HCT116 (cell line): ENCODE measurements around the gene CCDC183. TPM values are rescaled to one million over a fixed set of nuclear protein-coding genes. Genes with fewer than 3 reads are reported as not detected.
"Not testable (repeated sequence)": the region's sequence is repeated elsewhere in the genome, so short reads cannot be mapped to it uniquely, and the experiment has no call there.

Experiments used
- ATAC-seq: fragments of 200-7000 bp; cut with Tn5 transposase; 2 replicates; pipeline ENCODE4 v1.9.1; 2020; ENCODE audit warnings: mild to moderate bottlenecking, moderate library complexity
- BruUV-seq: library from RNA; stranded (reverse); fragments of 400-500 nt; replicated peaks from 2 replicates; lab custom pipeline; 2021; lab: Mats Ljungman, UMichigan
- CTCF ChIA-PET: fragments of 300-600 bp; sonication (Branson Sonifier 250); formaldehyde crosslinking; loops from one replicate; lab custom pipeline; 2021; ENCODE audit warnings: antibody characterized with exemption; lab: Charles Lee
- POLR2A ChIA-PET: fragments of 300-600, 350-600 bp; sonication (Branson Sonifier 250); formaldehyde crosslinking; loops from one replicate; lab custom pipeline; 2021; ENCODE audit warnings: antibody characterized with exemption; lab: Charles Lee
- RAD21 ChIA-PET, 2 experiments: fragments of 300-600 bp; sonication (Branson Sonifier 250); formaldehyde crosslinking; loops; one replicate each; lab custom pipeline; 2023; ENCODE audit warnings: low total read pairs in 2 of 2; ENCODE audit not compliant: uncharacterized antibody in 2 of 2, unreplicated experiment in 2 of 2, low non-redundant PET in 1 of 2; lab: Charles Lee
- DNase-seq: peaks from one replicate; pipeline ENCODE4 v3.0.0-alpha.2; 2010; ENCODE audit warnings: low read depth, low spot score
- H2AFZ ChIP-seq: fragments of 200-600 bp; shearing (Covaris generic), sonication (generic); 2 replicates; pipeline ENCODE4 v1.6.1; 2017; ENCODE audit warnings: low read depth, mixed run types, mixed read lengths, antibody characterized with exemption, low read length; ENCODE audit not compliant: poor library complexity, severe bottlenecking
- H3K27ac ChIP-seq: 2 replicates; pipeline ENCODE4 v1.5.1; 2012; ENCODE audit warnings: low read depth, low read length
- H3K27me3 ChIP-seq: fragments of 200-600 bp; sonication (generic); 2 replicates; pipeline ENCODE4 v1.6.1; 2016; ENCODE audit warnings: mixed run types, low read length, mixed read lengths; ENCODE audit not compliant: insufficient read depth
- H3K36me3 ChIP-seq, 2 experiments: fragments of 200-500 bp in 1 of 2; fragments of 200-600 bp in 1 of 2; sonication (Bioruptor generic) in 1 of 2; sonication (generic) in 1 of 2; 2 replicates each; pipeline versions ENCODE4 v1.5.1 to v1.6.1; 2014 to 2016; ENCODE audit warnings: low read length in 2 of 2, inconsistent platforms in 1 of 2, mixed read lengths in 1 of 2, mixed run types in 1 of 2; ENCODE audit not compliant: insufficient read depth in 2 of 2, control insufficient read depth in 1 of 2
- H3K4me1 ChIP-seq, 2 experiments: fragments of 200-600 bp in 1 of 2; sonication (generic) in 1 of 2; 2 replicates each; pipeline versions ENCODE4 v1.5.1 to v1.6.1; 2012 to 2017; ENCODE audit warnings: low read length in 2 of 2, inconsistent platforms in 1 of 2, mild to moderate bottlenecking in 1 of 2, mixed read lengths in 1 of 2, mixed run types in 1 of 2, moderate library complexity in 1 of 2; ENCODE audit not compliant: insufficient read depth in 2 of 2, control insufficient read depth in 1 of 2
- H3K4me2 ChIP-seq: fragments of 200-600 bp; sonication (generic); 2 replicates; pipeline ENCODE4 v1.6.1; 2017; ENCODE audit warnings: mixed run types, low read length, mixed read lengths
- H3K4me3 ChIP-seq, 2 experiments: fragments of 200-600 bp in 1 of 2; sonication (generic) in 1 of 2; replicated peaks in 1 of 2; 2 replicates each; pipeline ENCODE4 v1.5.1; 2011 to 2016; ENCODE audit warnings: low read length in 2 of 2, control low read depth in 1 of 2, low read depth in 1 of 2, mild to moderate bottlenecking in 1 of 2, mixed read lengths in 1 of 2, mixed run types in 1 of 2
- H3K79me2 ChIP-seq: fragments of 200-600 bp; sonication (generic); 2 replicates; pipeline ENCODE4 v1.6.1; 2017; ENCODE audit warnings: mild to moderate bottlenecking, mixed run types, low read length, moderate library complexity, mixed read lengths; ENCODE audit not compliant: insufficient read depth
- H3K9ac ChIP-seq: fragments of 200-600 bp; sonication (generic); 2 replicates; pipeline ENCODE4 v1.6.1; 2016; ENCODE audit warnings: low read length, mixed read lengths
- H3K9me2 ChIP-seq: fragments of 200-600 bp; sonication (generic), shearing (Covaris generic); 2 replicates; pipeline ENCODE4 v1.6.1; 2017; ENCODE audit warnings: mixed run types, mild to moderate bottlenecking, moderate library complexity; ENCODE audit not compliant: insufficient read depth
- H3K9me3 ChIP-seq, 2 experiments: fragments of 200-500 bp in 1 of 2; fragments of 200-600 bp in 1 of 2; sonication (Bioruptor generic) in 1 of 2; sonication (generic) in 1 of 2; 2 replicates each; pipeline ENCODE4 v1.6.1; 2014 to 2017; ENCODE audit warnings: low read length in 2 of 2, mixed read lengths in 2 of 2, inconsistent platforms in 1 of 2, low read depth in 1 of 2, mild to moderate bottlenecking in 1 of 2, mixed run types in 1 of 2, moderate library complexity in 1 of 2; ENCODE audit not compliant: control insufficient read depth in 1 of 2, insufficient read depth in 1 of 2
- H4K20me1 ChIP-seq: fragments of 200-600 bp; sonication (generic), shearing (Covaris generic); 2 replicates; pipeline ENCODE4 v1.6.1; 2017; ENCODE audit warnings: mixed run types, mild to moderate bottlenecking, moderate library complexity; ENCODE audit not compliant: insufficient read depth
- CBX3 ChIP-seq: IDR thresholded peaks from 2 replicates; pipeline ENCODE4 v1.6.1; 2012; ENCODE audit warnings: low read depth
- CTCF ChIP-seq, 3 experiments: fragments of 200-600 bp in 1 of 3; sonication (generic) in 1 of 3; IDR thresholded peaks in 2 of 3; conservative IDR thresholded peaks in 1 of 3; 2 replicates each; pipeline ENCODE4 v1.5.1; 2012 to 2017; ENCODE audit warnings: low read depth in 2 of 3, low read length in 2 of 3, antibody characterized with exemption in 1 of 3, borderline replicate concordance in 1 of 3, control low read depth in 1 of 3, mild to moderate bottlenecking in 1 of 3, mixed read lengths in 1 of 3, mixed run types in 1 of 3, moderate library complexity in 1 of 3; ENCODE audit not compliant: insufficient read depth in 1 of 3
- intact Hi-C: fragments of 100-400 bp; cut with micrococcal nuclease; formaldehyde crosslinking; loops from 2 replicates; pipeline ENCODE4 v1.10.0; 2022
- total RNA-seq: library from RNA; stranded (reverse); gene quantifications from one replicate; pipeline ENCODE4 v1.2.1, GENCODE V29; 2021; ENCODE audit not compliant: unreplicated experiment

The CCDC183 gene
- total RNA-seq, 1 experiment from 2014 or later = 2.8 TPM

GRCh38 chr9:136802321-136802720 is 6.2 kb downstream of the CCDC183 start (continued):
- no peak for TF ChIP-seq CTCF (IDR thresholded peaks at IDR 0.05 in 2 of 3, conservative IDR thresholded peaks at IDR 0.05 in 1 of 3; ENCODE audit: borderline replicate concordance in 1 of 3, insufficient read depth in 1 of 3, low read depth in 2 of 3, low read length in 2 of 3)
- no peak for TF ChIP-seq CBX3

GRCh38 chr9:136803009-136803550 is 6.9 kb downstream of the CCDC183 start:
- RAD21 ChIA-PET, H3K79me2 ChIP-seq, H3K9ac ChIP-seq, ATAC-seq, POLR2A ChIA-PET, CTCF ChIA-PET, H4K20me1 ChIP-seq, H2AFZ ChIP-seq, H3K9me2 ChIP-seq, H3K27me3 ChIP-seq, H3K27ac ChIP-seq, H3K4me2 ChIP-seq, H3K4me3 ChIP-seq, H3K36me3 ChIP-seq, BruUV-seq, intact Hi-C loops, H3K9me3 ChIP-seq, DNase-seq: not testable (repeated sequence)
- peaks cover 26 to 37% of the 10 kb centered on the region in 2 experiments for H3K4me1 ChIP-seq
